HUES6 (cell line): ENCODE data around the gene RND1.
"Not testable (repeated sequence)": the region's sequence is repeated elsewhere in the genome, so short reads cannot be mapped to it uniquely, and the experiment has no call there.

ENCODE experiments used
- H3K27ac ChIP-seq: 2 replicates; pipeline ENCODE4 v1.7.0; 2013; ENCODE audit warnings: low read depth, mild to moderate bottlenecking, low read length, inconsistent platforms
- H3K27me3 ChIP-seq: 2 replicates; pipeline ENCODE4 v1.6.1; 2013; ENCODE audit warnings: low read length; ENCODE audit not compliant: control insufficient read depth, insufficient read depth
- H3K36me3 ChIP-seq: 2 replicates; pipeline ENCODE4 v1.6.1; 2013; ENCODE audit warnings: low read length; ENCODE audit not compliant: control insufficient read depth, insufficient read depth
- H3K4me1 ChIP-seq: 2 replicates; pipeline ENCODE4 v1.6.1; 2013; ENCODE audit warnings: low read length; ENCODE audit not compliant: control insufficient read depth, insufficient read depth
- H3K4me3 ChIP-seq: 2 replicates; pipeline ENCODE4 v1.5.1; 2013; ENCODE audit warnings: low read depth, low read length
- H3K9ac ChIP-seq: one replicate; pipeline ENCODE4 v1.6.1; 2013; ENCODE audit warnings: mild to moderate bottlenecking, low read length
- H3K9me3 ChIP-seq: 2 replicates; pipeline ENCODE4 v1.6.1; 2013; ENCODE audit warnings: low read depth, low read length; ENCODE audit not compliant: control insufficient read depth, insufficient read depth

The RND1 gene

GRCh38 chr12:48883305-48884161 is 17.9 kb upstream of the RND1 start:
- H3K4me1 ChIP-seq: peaks cover 30% of the 10 kb centered on the region
- no peaks in the 10 kb centered on the region for H3K36me3 ChIP-seq
- H3K27me3 ChIP-seq: 0 out of 2 replicates have a peak, but pooled peaks cover 3% of the 10 kb centered on the region
- peak overlapping the region; percentile 21; the same call in 1 of the 2 replicates for H3K27ac ChIP-seq
- peak overlapping the region; percentile 63 for H3K9ac ChIP-seq
- H3K4me3 ChIP-seq: peak overlapping the region; percentile 8; the same call in 1 of the 2 replicates
- H3K9me3 ChIP-seq: no peaks in the 10 kb centered on the region

GRCh38 chr12:48882972-48883304 is 17.3 kb upstream of the RND1 start:
- H3K9ac ChIP-seq: no peak overlapping the region
- H3K27me3 ChIP-seq: 0 out of 2 replicates have a peak, but pooled peaks cover 3% of the 10 kb centered on the region

GRCh38 chr12:48882315-48882687 is 16.6 kb upstream of the RND1 start:
- peaks cover 30% of the 10 kb centered on the region for H3K4me1 ChIP-seq
- H3K27ac ChIP-seq: no peak overlapping the region
- H3K9me3 ChIP-seq: no peaks in the 10 kb centered on the region
- no peak overlapping the region for H3K9ac ChIP-seq
- no peaks in the 10 kb centered on the region for H3K36me3 ChIP-seq
- peak overlapping the region; percentile 54 for H3K4me3 ChIP-seq
- 0 out of 2 replicates have a peak, but pooled peaks cover 3% of the 10 kb centered on the region for H3K27me3 ChIP-seq

More at GRCh38 chr12:48882972-48883304, 17.3 kb upstream of the RND1 start:
- Histone ChIP-seq H3K9me3 (no peaks in the 10 kb centered on the region), H3K4me1 (peaks cover 30% of the 10 kb centered on the region), H3K36me3 (no peaks in the 10 kb centered on the region), H3K27ac (no peak overlapping the region), H3K4me3 (0 out of 2 replicates have a peak overlapping the region, but pooled peaks have one; percentile 8)

DNA sequence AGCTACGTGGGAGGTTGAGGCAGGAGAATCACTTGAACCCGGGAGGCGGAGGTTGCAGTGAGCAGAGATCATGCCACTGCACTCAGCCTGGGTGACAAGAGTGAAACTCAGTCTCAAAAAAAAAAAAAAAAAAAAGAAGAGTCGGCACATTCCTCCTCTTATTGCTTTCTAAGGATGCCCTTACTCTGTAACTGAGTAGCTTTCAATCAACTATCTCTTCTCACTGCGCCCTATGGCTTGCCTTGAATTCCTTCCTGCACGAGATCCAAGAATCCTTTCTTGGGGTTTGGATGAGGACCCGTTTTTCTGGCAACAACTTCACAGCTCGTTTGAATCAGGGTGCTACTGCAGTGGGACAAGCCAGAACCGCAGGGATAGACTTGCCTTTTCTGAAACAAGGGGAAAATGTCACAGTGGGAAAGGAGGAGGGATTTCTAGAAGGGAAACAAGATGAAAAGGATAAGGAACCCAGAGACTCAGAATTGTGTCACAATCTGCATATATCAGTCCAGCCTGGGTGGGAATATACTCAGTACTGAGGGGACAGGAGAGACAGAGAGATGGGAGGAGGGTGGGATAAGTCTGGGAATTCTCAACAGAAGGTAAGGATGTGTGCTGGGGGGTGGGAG is 16.1 kb upstream of the RND1 start:
- Histone ChIP-seq H3K4me1 (peaks cover 30% of the 10 kb centered on the region), H3K9ac (peak overlapping the region; percentile 7)

DNA sequence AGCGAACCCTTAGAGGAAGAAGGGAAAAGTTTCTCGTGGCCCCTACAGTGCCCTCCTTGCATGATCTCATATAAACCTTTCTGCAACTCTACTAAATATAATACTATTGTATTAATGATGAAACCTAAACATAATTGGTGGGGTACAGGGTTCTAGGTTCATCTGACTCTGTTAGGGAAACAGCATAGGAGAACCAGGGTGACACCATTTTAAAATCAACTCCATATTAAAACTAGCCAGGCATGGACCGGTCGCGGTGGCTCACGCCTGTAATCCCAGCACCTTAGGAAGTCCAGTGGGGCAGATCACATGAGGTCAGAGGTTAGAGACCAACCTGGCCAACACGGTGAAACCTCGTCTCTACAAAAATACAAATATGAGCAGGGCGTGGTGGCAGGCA is 15.0 kb upstream of the RND1 start:
- peaks cover 30% of the 10 kb centered on the region for H3K4me1 ChIP-seq
- no peak overlapping the region for H3K9ac ChIP-seq
- H3K9me3 ChIP-seq: no peaks in the 10 kb centered on the region
- 0 out of 2 replicates have a peak, but pooled peaks cover 3% of the 10 kb centered on the region for H3K27me3 ChIP-seq
- H3K4me3 ChIP-seq: no peak overlapping the region
- H3K27ac ChIP-seq: no peak overlapping the region
- H3K36me3 ChIP-seq: no peaks in the 10 kb centered on the region

More for the DNA sequence above, 16.1 kb upstream of the RND1 start:
- Histone ChIP-seq H3K27ac (no peak overlapping the region), H3K27me3 (0 out of 2 replicates have a peak, but pooled peaks cover 3% of the 10 kb centered on the region), H3K4me3 (peak overlapping the region; percentile 54), H3K9me3 (no peaks in the 10 kb centered on the region), H3K36me3 (no peaks in the 10 kb centered on the region)

DNA sequence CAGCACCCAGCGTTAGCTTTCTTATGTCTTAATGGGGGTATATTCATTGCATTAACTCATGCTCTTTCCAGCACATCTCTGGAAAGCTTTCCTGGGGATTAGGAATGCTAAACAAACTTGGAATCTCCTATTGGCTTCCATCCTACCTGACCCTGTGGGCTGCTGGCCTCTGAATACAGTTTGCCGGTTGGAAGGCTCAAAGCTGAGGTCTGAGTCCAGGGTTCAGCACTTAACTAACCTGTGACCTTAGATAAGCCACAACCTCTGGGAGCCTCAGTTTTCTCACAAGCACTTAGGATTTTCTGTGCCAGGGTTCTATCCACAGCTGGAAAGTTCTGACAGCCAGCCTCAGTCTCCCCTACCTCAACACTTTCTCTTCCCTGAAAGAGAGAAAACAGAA is 12.9 kb upstream of the RND1 start:
- H3K27ac ChIP-seq: no peak overlapping the region
- H3K9me3 ChIP-seq: no peaks in the 10 kb centered on the region
- no peak overlapping the region for H3K4me3 ChIP-seq
- peaks cover 20% of the 10 kb centered on the region for H3K4me1 ChIP-seq
- H3K9ac ChIP-seq: no peak overlapping the region
- H3K27me3 ChIP-seq: 0 out of 2 replicates have a peak, but pooled peaks cover 3% of the 10 kb centered on the region
- H3K36me3 ChIP-seq: no peaks in the 10 kb centered on the region

DNA sequence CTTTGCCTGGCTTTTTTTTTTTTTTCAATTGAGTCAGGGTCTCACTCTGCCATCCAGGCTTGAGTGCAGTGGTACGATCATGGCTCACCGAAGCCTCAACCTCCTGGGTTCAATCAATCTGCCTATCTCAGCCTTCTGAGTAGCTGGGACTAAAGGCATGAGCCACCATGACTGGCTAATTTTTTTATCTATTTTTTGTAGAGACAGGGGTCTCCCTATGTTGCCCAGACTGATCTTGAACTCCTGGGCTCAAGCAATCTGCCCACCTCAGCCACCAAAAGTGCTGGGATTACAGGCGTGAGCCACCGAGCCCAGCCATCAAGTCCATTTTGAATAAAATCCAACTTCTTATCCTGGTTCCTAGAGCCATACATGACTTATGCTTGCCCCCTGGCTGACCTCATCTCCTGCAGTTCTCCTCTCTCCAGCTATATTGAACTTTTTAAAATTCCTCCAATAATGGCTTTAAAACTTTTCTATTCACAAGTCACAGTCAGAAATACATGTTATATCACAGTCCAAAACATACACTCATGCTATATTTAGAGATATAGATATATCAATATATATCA is 10.4 kb upstream of the RND1 start:
- no peaks in the 10 kb centered on the region for H3K9me3 ChIP-seq
- no peaks in the 10 kb centered on the region for H3K4me1 ChIP-seq
- 0 out of 2 replicates have a peak, but pooled peaks cover 3% of the 10 kb centered on the region for H3K27me3 ChIP-seq
- no peak overlapping the region for H3K27ac ChIP-seq
- no peak overlapping the region for H3K4me3 ChIP-seq
- H3K36me3 ChIP-seq: no peaks in the 10 kb centered on the region
- H3K9ac ChIP-seq: no peak overlapping the region

- not testable (repeated sequence) for H3K9ac ChIP-seq, H3K27me3 ChIP-seq, H3K27ac ChIP-seq, H3K4me1 ChIP-seq, H3K4me3 ChIP-seq, H3K36me3 ChIP-seq, H3K9me3 ChIP-seq
Observed at GRCh38 chr12:48873534-48873933, 7.9 kb upstream of the RND1 start.

- no peak overlapping the region for H3K27ac ChIP-seq
Observed at GRCh38 chr12:48873096-48873495, 7.4 kb upstream of the RND1 start.

DNA sequence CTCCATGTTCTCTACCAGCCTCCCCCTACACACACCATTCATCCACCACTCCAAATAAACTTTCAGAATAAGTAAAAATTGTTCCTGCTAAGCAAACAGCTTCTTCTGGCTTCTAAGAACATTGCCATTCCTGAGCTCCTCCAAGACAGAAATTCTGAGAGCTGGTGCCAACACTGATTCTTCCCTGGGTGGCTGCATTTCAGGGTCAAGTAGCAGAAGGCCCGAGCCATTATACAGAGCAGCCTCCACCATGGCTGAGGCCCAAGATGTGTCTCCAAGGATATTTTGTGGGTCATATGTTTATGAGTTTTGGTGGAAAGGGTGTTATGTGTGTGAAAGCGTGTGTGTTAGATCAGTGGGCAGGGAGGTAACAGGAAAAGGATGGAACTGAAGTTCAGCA is 3.5 kb upstream of the RND1 start:
- H3K9ac ChIP-seq: no peak overlapping the region
- H3K4me3 ChIP-seq: no peak overlapping the region
- peaks cover 15% of the 10 kb centered on the region for H3K4me1 ChIP-seq
- H3K9me3 ChIP-seq: no peaks in the 10 kb centered on the region
- no peaks in the 10 kb centered on the region for H3K36me3 ChIP-seq
- no peak overlapping the region for H3K27ac ChIP-seq
- peaks cover 14% of the 10 kb centered on the region; the same call in 1 of the 2 replicates for H3K27me3 ChIP-seq

More at GRCh38 chr12:48873096-48873495, 7.4 kb upstream of the RND1 start:
- Histone ChIP-seq H3K27me3 (no peaks in the 10 kb centered on the region), H3K9me3 (no peaks in the 10 kb centered on the region), H3K36me3 (no peaks in the 10 kb centered on the region), H3K4me3 (no peak overlapping the region), H3K4me1 (no peaks in the 10 kb centered on the region), H3K9ac (no peak overlapping the region)

GRCh38 chr12:48868451-48868850 is 2.8 kb upstream of the RND1 start:
- Histone ChIP-seq H3K27me3 (peaks cover 18% of the 10 kb centered on the region; the same call in 1 of the 2 replicates), H3K4me1 (peaks cover 22% of the 10 kb centered on the region), H3K36me3 (0 out of 2 replicates have a peak, but pooled peaks cover under 1% of the 10 kb centered on the region), H3K9me3 (no peaks in the 10 kb centered on the region), H3K9ac (no peak overlapping the region), H3K27ac (no peak overlapping the region), H3K4me3 (no peak overlapping the region)
